ENCODE results near the gene ICA1L.
"Not testable (repeated sequence)": the region's sequence is repeated elsewhere in the genome, so short reads cannot be mapped to it uniquely, and the experiment has no call there.

DNA sequence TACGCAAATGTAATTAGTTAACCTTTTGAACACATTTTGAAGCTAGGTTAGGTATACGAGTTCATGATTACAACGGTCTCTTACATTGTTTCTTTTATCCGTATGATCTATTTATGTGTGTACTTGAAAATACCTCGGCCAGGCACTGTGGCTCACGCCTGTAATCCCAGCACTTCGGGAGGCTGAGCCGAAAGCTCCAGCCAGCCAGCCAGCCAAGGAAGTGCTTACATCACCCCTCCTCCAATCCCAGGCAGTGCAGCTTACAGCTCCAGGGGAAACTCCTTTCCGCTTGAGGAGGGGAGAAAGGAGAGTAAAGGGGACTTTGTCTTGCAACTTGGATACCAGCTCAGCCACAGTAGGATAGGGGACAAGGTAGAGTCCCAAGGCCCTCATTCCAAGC is 65.7 kb downstream of the ICA1L start:
- TF ChIP-seq, protein P1, sequence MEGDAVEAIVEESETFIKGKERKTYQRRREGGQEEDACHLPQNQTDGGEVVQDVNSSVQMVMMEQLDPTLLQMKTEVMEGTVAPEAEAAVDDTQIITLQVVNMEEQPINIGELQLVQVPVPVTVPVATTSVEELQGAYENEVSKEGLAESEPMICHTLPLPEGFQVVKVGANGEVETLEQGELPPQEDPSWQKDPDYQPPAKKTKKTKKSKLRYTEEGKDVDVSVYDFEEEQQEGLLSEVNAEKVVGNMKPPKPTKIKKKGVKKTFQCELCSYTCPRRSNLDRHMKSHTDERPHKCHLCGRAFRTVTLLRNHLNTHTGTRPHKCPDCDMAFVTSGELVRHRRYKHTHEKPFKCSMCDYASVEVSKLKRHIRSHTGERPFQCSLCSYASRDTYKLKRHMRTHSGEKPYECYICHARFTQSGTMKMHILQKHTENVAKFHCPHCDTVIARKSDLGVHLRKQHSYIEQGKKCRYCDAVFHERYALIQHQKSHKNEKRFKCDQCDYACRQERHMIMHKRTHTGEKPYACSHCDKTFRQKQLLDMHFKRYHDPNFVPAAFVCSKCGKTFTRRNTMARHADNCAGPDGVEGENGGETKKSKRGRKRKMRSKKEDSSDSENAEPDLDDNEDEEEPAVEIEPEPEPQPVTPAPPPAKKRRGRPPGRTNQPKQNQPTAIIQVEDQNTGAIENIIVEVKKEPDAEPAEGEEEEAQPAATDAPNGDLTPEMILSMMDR (IDR thresholded peaks at IDR 0.05) = not testable (repeated sequence)
- TF ChIP-seq POLR2A (IDR thresholded peaks at IDR 0.05) = not testable (repeated sequence)

Data from thyroid gland (tissue), 4 donors.